IMR-90 (cell line): ENCODE data around the gene PLEKHF1. TPM values are rescaled to one million over a fixed set of nuclear protein-coding genes. Genes with fewer than 3 reads are reported as not detected.

ENCODE experiments used
- ATAC-seq: fragments of 200-7000 bp; cut with Tn5 transposase; 2 replicates; pipeline ENCODE4 v1.9.1; 2020; ENCODE audit warnings: low read depth, mild to moderate bottlenecking, moderate library complexity
- BruUV-seq: library from RNA; stranded (reverse); fragments of 400-500 nt; replicated peaks from 2 replicates; lab custom pipeline; 2021; lab: Mats Ljungman, UMichigan
- CTCF ChIA-PET: fragments of 300-600 bp; formaldehyde crosslinking; extraction: SDS; loops from one replicate; lab custom pipeline; 2021; ENCODE audit warnings: antibody characterized with exemption; lab: Yijun Ruan, JAX
- POLR2A ChIA-PET: fragments of 300-600 bp; sonication (Branson Sonifier 250); formaldehyde crosslinking; loops from one replicate; lab custom pipeline; 2022; ENCODE audit warnings: antibody characterized with exemption; ENCODE audit not compliant: unreplicated experiment; lab: Charles Lee
- DNase-seq: peaks from one replicate; pipeline ENCODE4 v3.0.0; 2013
- H2AFZ ChIP-seq: replicated peaks from 2 replicates; pipeline ENCODE3; 2013; ENCODE audit warnings: low read length, mild to moderate bottlenecking; ENCODE audit not compliant: poor library complexity
- H2AK5ac ChIP-seq: 2 replicates; pipeline ENCODE4 v1.6.1; 2013; ENCODE audit warnings: low read depth, low read length, inconsistent platforms
- H2AK9ac ChIP-seq: replicated peaks from 2 replicates; pipeline ENCODE3; 2013; ENCODE audit warnings: mild to moderate bottlenecking, low read depth, low read length, moderate library complexity; ENCODE audit not compliant: poor library complexity
- H2BK120ac ChIP-seq: 2 replicates; pipeline ENCODE4 v1.6.1; 2013; ENCODE audit warnings: low read depth, low read length, inconsistent platforms
- H2BK15ac ChIP-seq: 3 replicates; pipeline ENCODE4 v1.6.1; 2013; ENCODE audit warnings: low read depth, low read length, inconsistent platforms
- H2BK20ac ChIP-seq: 2 replicates; pipeline ENCODE4 v1.6.1; 2013; ENCODE audit warnings: low read depth, mild to moderate bottlenecking, inconsistent platforms, low read length, moderate library complexity
- H2BK5ac ChIP-seq: 2 replicates; pipeline ENCODE4 v1.6.1; 2013; ENCODE audit warnings: mild to moderate bottlenecking, low read depth, low read length, inconsistent platforms; ENCODE audit not compliant: poor library complexity, severe bottlenecking
- H3K14ac ChIP-seq: replicated peaks from 2 replicates; pipeline ENCODE4 v1.6.1; 2013; ENCODE audit warnings: low read depth, low read length, inconsistent platforms
- H3K18ac ChIP-seq: 2 replicates; pipeline ENCODE4 v1.6.1; 2013; ENCODE audit warnings: low read depth, low read length, control low read depth
- H3K23ac ChIP-seq: 2 replicates; pipeline ENCODE4 v1.6.1; 2013; ENCODE audit warnings: low read depth, low read length, inconsistent platforms
- H3K27ac ChIP-seq: 2 replicates; pipeline ENCODE4 v1.5.1; 2013; ENCODE audit warnings: mild to moderate bottlenecking, control low read depth, low read length; ENCODE audit not compliant: insufficient read depth
- H3K27me3 ChIP-seq: 2 replicates; pipeline ENCODE4 v1.6.1; 2013; ENCODE audit warnings: low read length; ENCODE audit not compliant: control insufficient read depth, insufficient read depth
- H3K36me3 ChIP-seq: 2 replicates; pipeline ENCODE4 v1.6.1; 2013; ENCODE audit warnings: low read length, mixed read lengths; ENCODE audit not compliant: control insufficient read depth, insufficient read depth
- H3K4ac ChIP-seq: 2 replicates; pipeline ENCODE4 v1.6.1; 2013; ENCODE audit warnings: low read depth, low read length, inconsistent platforms
- H3K4me1 ChIP-seq: 2 replicates; pipeline ENCODE4 v1.6.1; 2013; ENCODE audit warnings: low read length, mixed read lengths; ENCODE audit not compliant: control insufficient read depth, insufficient read depth
- H3K4me2 ChIP-seq: 2 replicates; pipeline ENCODE4 v1.6.1; 2013; ENCODE audit warnings: low read depth, mild to moderate bottlenecking, control low read depth, low read length, moderate library complexity
- H3K4me3 ChIP-seq: 2 replicates; pipeline ENCODE4 v1.5.1; 2013; ENCODE audit warnings: low read depth, mild to moderate bottlenecking, control low read depth, low read length, moderate library complexity; ENCODE audit not compliant: insufficient read depth
- H3K56ac ChIP-seq: 2 replicates; pipeline ENCODE4 v1.6.1; 2013; ENCODE audit warnings: low read length, inconsistent platforms; ENCODE audit not compliant: insufficient read depth; ENCODE audit errors: extremely low read depth
- H3K79me1 ChIP-seq, 2 experiments: 2 replicates each; pipeline ENCODE4 v1.6.1; 2013; ENCODE audit warnings: low read length in 2 of 2, inconsistent platforms in 1 of 2, low read depth in 1 of 2
- H3K9ac ChIP-seq: 2 replicates; pipeline ENCODE4 v1.6.1; 2013; ENCODE audit warnings: low read depth, low read length, control low read depth
- H3K9me1 ChIP-seq: 2 replicates; pipeline ENCODE4 v1.6.1; 2013; ENCODE audit warnings: low read length, inconsistent platforms; ENCODE audit not compliant: insufficient read depth
- H3K9me3 ChIP-seq: 2 replicates; pipeline ENCODE4 v1.6.1; 2013; ENCODE audit warnings: low read length; ENCODE audit not compliant: control insufficient read depth, insufficient read depth
- H4K20me1 ChIP-seq: 2 replicates; pipeline ENCODE4 v1.6.1; 2013; ENCODE audit warnings: low read length, inconsistent platforms; ENCODE audit not compliant: insufficient read depth
- H4K5ac ChIP-seq: 2 replicates; pipeline ENCODE4 v1.6.1; 2013; ENCODE audit warnings: mild to moderate bottlenecking, low read depth, low read length, control low read depth
- H4K8ac ChIP-seq, 2 experiments: 2 replicates each; pipeline ENCODE4 v1.6.1; 2013; ENCODE audit warnings: low read depth in 2 of 2, low read length in 2 of 2, control low read depth in 1 of 2, inconsistent platforms in 1 of 2
- H4K91ac ChIP-seq: 2 replicates; pipeline ENCODE4 v1.6.1; 2013; ENCODE audit warnings: low read depth, low read length, inconsistent platforms; ENCODE audit not compliant: insufficient read depth
- BHLHE40 ChIP-seq: fragments of 150-350 bp; IDR thresholded peaks from 2 replicates; pipeline ENCODE4 v1.6.1; 2016; ENCODE audit warnings: mild to moderate bottlenecking, low read depth, low read length
- CEBPB ChIP-seq: IDR thresholded peaks from 2 replicates; pipeline ENCODE4 v1.6.1; 2012; ENCODE audit warnings: low read depth, low read length, improper control_type of control experiment
- CHD1 ChIP-seq: IDR thresholded peaks from 2 replicates; pipeline ENCODE4 v1.6.1; 2012; ENCODE audit warnings: low read depth, low read length, improper control_type of control experiment
- MAFK ChIP-seq: IDR thresholded peaks from 2 replicates; pipeline ENCODE4 v1.6.1; 2012; ENCODE audit warnings: low read depth, low read length, improper control_type of control experiment
- MAZ ChIP-seq: IDR thresholded peaks from 2 replicates; pipeline ENCODE4 v1.6.1; 2012; ENCODE audit warnings: low read depth, mild to moderate bottlenecking, low read length, improper control_type of control experiment, moderate library complexity, borderline replicate concordance
- MXI1 ChIP-seq: IDR thresholded peaks from 2 replicates; pipeline ENCODE4 v1.6.1; 2012; ENCODE audit warnings: low read depth, mild to moderate bottlenecking, low read length, moderate library complexity, borderline replicate concordance
- RFX5 ChIP-seq: IDR thresholded peaks from 2 replicates; pipeline ENCODE4 v1.8.0; 2012; ENCODE audit warnings: low read depth, mild to moderate bottlenecking, low read length, moderate library complexity
- USF2 ChIP-seq: fragments of 150-350 bp; IDR thresholded peaks from 2 replicates; pipeline ENCODE4 v1.6.1; 2017; ENCODE audit warnings: mild to moderate bottlenecking, antibody characterized with exemption, low read length, low read depth
- WGBS, 2 experiments: methylation state at CpG; one replicate each; pipeline versions ENCODE4 v1.1.5 to v1.1.7; 2013; ENCODE audit warnings: missing lambda C conversion rate in 2 of 2; ENCODE audit not compliant: insufficient read length in 1 of 2; ENCODE audit errors: extremely low coverage in 2 of 2; 5-methylcytosine and 5-hydroxymethylcytosine counted together
- dilution Hi-C: fragments of 300-500 bp; cut with HindIII; formaldehyde crosslinking; loops from one replicate; pipeline ENCODE4 v1.14.3; 2018; ENCODE audit warnings: low sequenced_read_pairs; ENCODE audit not compliant: unreplicated experiment
- in situ Hi-C: fragments of 300-500 bp; cut with MboI; formaldehyde crosslinking; loops from 3 replicates; pipeline ENCODE4 v1.14.3; 2019; ENCODE audit warnings: low sequenced_read_pairs, inconsistent platforms, mixed read lengths
- intact Hi-C: fragments of 100-400 bp; cut with micrococcal nuclease; formaldehyde crosslinking; loops from 2 replicates; pipeline ENCODE4 v1.10.0; 2022
- polyA plus RNA-seq, 3 experiments: library from polyadenylated mRNA; depleted of rRNA; stranded (reverse); fragments of >200 nt; gene quantifications; 2 replicates each; pipeline ENCODE4 v1.2.3, GENCODE V29; 2012; ENCODE audit warnings: low replicate concordance in 1 of 3
- total RNA-seq: library from RNA; depleted of rRNA; stranded (reverse); fragments of >200 nt; gene quantifications from 2 replicates; pipeline ENCODE4 v1.2.3, GENCODE V29; 2012
- TF ChIP-seq, protein P1 (sequence below): fragments of 150-350 bp; IDR thresholded peaks from 2 replicates; pipeline ENCODE4 v1.6.1; 2016; ENCODE audit warnings: low read depth, mild to moderate bottlenecking, low read length, moderate library complexity, borderline replicate concordance

The PLEKHF1 gene
- total and polyA plus RNA-seq, 2 of the 4 experiments (the other 2 are of a cell fraction), result 5.0 to 6.6 TPM

DNA sequence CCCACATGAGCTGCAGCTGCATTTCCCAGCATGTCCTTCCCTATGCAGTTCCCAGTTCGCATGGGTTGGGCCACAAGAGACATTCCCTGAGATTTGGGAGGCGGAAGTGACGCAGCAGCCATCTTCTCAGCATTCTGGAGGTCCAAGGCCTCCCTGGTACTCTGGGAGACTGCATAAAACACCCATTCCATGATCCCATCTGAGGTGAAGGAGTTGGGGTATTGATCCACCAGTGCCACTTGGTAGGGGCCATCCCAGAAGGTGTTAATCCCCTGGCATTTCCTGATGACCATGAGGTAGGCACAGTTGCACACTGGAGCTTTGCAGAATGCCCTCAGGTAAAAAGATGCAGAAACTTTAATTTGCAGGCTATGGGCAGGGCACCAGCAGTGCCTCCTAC lies 33.8 kb upstream of the PLEKHF1 start:
- no peak overlapping the region for H4K8ac ChIP-seq
- no peak overlapping the region for H3K14ac ChIP-seq
- H2BK15ac ChIP-seq, result no peak overlapping the region
- ATAC-seq, result no peak
- H4K20me1 ChIP-seq, result no peaks in the 10 kb centered on the region
- H3K4me2 ChIP-seq, result no peak overlapping the region
- H2AK9ac ChIP-seq, result no peak overlapping the region
- no peak overlapping the region for H4K91ac ChIP-seq
- no peaks in the 10 kb centered on the region for H3K9me3 ChIP-seq
- H3K56ac ChIP-seq, result no peak overlapping the region
- no peak overlapping the region for H2AK5ac ChIP-seq
- H4K5ac ChIP-seq, result no peak overlapping the region
- no peaks in the 10 kb centered on the region for H3K79me1 ChIP-seq
- 60% methylated on average over 1 of the region's 3 CpGs; no CpG with 5 or more reads in 1 of the 2 experiments for WGBS, 2 experiments
- dilution Hi-C loops (no loop called here), intact Hi-C loops (no loop called here), in situ Hi-C loops (no loop called here)
- TF ChIP-seq CEBPB (no peak), RFX5 (no peak), USF2 (no peak), CHD1 (no peak), MXI1 (no peak), MAFK (no peak), MAZ (no peak), BHLHE40 (no peak)
- TF ChIP-seq, protein P1, sequence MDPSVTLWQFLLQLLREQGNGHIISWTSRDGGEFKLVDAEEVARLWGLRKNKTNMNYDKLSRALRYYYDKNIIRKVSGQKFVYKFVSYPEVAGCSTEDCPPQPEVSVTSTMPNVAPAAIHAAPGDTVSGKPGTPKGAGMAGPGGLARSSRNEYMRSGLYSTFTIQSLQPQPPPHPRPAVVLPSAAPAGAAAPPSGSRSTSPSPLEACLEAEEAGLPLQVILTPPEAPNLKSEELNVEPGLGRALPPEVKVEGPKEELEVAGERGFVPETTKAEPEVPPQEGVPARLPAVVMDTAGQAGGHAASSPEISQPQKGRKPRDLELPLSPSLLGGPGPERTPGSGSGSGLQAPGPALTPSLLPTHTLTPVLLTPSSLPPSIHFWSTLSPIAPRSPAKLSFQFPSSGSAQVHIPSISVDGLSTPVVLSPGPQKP, result no peak
- H3K36me3 ChIP-seq, result no peaks in the 10 kb centered on the region
- CTCF ChIA-PET, result interaction anchor here (0.7 kb wide), 1 partner anchor 103 kb away, joined by 4 read pairs; no protein-coding TSS in a partner anchor
- DNase-seq, result no peak
- H3K4me3 ChIP-seq, result no peak overlapping the region
- H3K23ac ChIP-seq, result no peak overlapping the region
- no peak overlapping the region for H2AFZ ChIP-seq
- no peaks in the 10 kb centered on the region for H3K9me1 ChIP-seq
- H3K9ac ChIP-seq, result no peak overlapping the region
- H3K18ac ChIP-seq, result no peak overlapping the region
- no peak overlapping the region for H3K4ac ChIP-seq
- BruUV-seq, result no TSS peak
- POLR2A ChIA-PET, result no interaction called here
- no peak overlapping the region for H2BK120ac ChIP-seq
- no peak overlapping the region for H3K27ac ChIP-seq
- H2BK5ac ChIP-seq, result no peak overlapping the region
- no peak overlapping the region for H2BK20ac ChIP-seq
- H3K27me3 ChIP-seq, result no peaks in the 10 kb centered on the region; the same call in none of the 2 replicates
- H3K4me1 ChIP-seq, result no peaks in the 10 kb centered on the region
